Fibroblast of lung (primary cell): ENCODE results near the gene ANKRD66. TPM values are rescaled to one million over a fixed set of nuclear protein-coding genes. Genes with fewer than 3 reads are reported as not detected.

Source experiments
- DNase-seq, 2 donors: peaks; one replicate each; pipeline versions ENCODE4 v3.0.0 to v3.0.0-alpha.2; 2010; ENCODE audit warnings: low read depth in 2 of 2
- H2AFZ ChIP-seq: 2 replicates; pipeline ENCODE4 v1.5.1; 2012; ENCODE audit warnings: low read length, control low read depth, inconsistent platforms
- H3K27ac ChIP-seq: 2 replicates; pipeline ENCODE4 v1.5.1; 2011; ENCODE audit warnings: low read length, control low read depth; ENCODE audit not compliant: insufficient read depth
- H3K27me3 ChIP-seq: 2 replicates; pipeline ENCODE4 v1.5.1; 2011; ENCODE audit warnings: mild to moderate bottlenecking, low read length; ENCODE audit not compliant: control insufficient read depth, insufficient read depth
- H3K36me3 ChIP-seq: 2 replicates; pipeline ENCODE4 v1.5.1; 2011; ENCODE audit warnings: low read length; ENCODE audit not compliant: control insufficient read depth, insufficient read depth
- H3K4me1 ChIP-seq: 2 replicates; pipeline ENCODE4 v1.5.1; 2011; ENCODE audit warnings: low read length; ENCODE audit not compliant: control insufficient read depth, insufficient read depth; ENCODE audit errors: extremely low read depth
- H3K4me2 ChIP-seq: 2 replicates; pipeline ENCODE4 v1.5.1; 2011; ENCODE audit warnings: low read length, control low read depth; ENCODE audit not compliant: insufficient read depth; ENCODE audit errors: extremely low read depth
- H3K4me3 ChIP-seq, 4 experiments: fragments of 200-600 bp in 1 of 4; sonication (generic) in 1 of 4; replicated peaks in 1 of 4; 2 replicates each; pipeline ENCODE4 v1.5.1; 2011 to 2016; ENCODE audit warnings: low read length in 4 of 4, low read depth in 3 of 4, mild to moderate bottlenecking in 3 of 4, control low read depth in 2 of 4, inconsistent platforms in 1 of 4, mixed read lengths in 1 of 4; ENCODE audit not compliant: insufficient read depth in 1 of 4; ENCODE audit errors: control extremely low read depth in 1 of 4
- H3K79me2 ChIP-seq: 2 replicates; pipeline ENCODE4 v1.5.1; 2012; ENCODE audit warnings: mild to moderate bottlenecking, low read length, inconsistent platforms; ENCODE audit not compliant: control insufficient read depth, insufficient read depth
- H3K9ac ChIP-seq: 2 replicates; pipeline ENCODE4 v1.5.1; 2011; ENCODE audit warnings: mild to moderate bottlenecking, low read length, control low read depth; ENCODE audit not compliant: insufficient read depth
- H3K9me3 ChIP-seq: 2 replicates; pipeline ENCODE4 v1.5.1; 2012; ENCODE audit warnings: low read depth, low read length; ENCODE audit not compliant: control insufficient read depth, insufficient read depth
- H4K20me1 ChIP-seq: 2 replicates; pipeline ENCODE4 v1.5.1; 2011; ENCODE audit warnings: low read length; ENCODE audit not compliant: control insufficient read depth, insufficient read depth; ENCODE audit errors: extremely low read depth
- CTCF ChIP-seq, 2 donors: IDR thresholded peaks in 1 of 2; conservative IDR thresholded peaks in 1 of 2; 1 replicate in 1 of 2; 2 replicates in 1 of 2; pipeline ENCODE4 v1.5.1; 2011 to 2012; ENCODE audit warnings: low read length in 2 of 2, control low read depth in 1 of 2, inconsistent platforms in 1 of 2, low read depth in 1 of 2, mild to moderate bottlenecking in 1 of 2
- EZH2 ChIP-seq: IDR thresholded peaks from 2 replicates; pipeline ENCODE4 v1.5.1; 2012; ENCODE audit warnings: low read length, control low read depth, mild to moderate bottlenecking; ENCODE audit errors: missing control alignments
- polyA plus RNA-seq, 2 donors: library from polyadenylated mRNA; depleted of rRNA in 1 of 2; stranded (reverse) in 1 of 2; unstranded in 1 of 2; fragments of >200 nt; gene quantifications; 2 replicates each; pipeline ENCODE4 v1.2.1, GENCODE V29; 2011 to 2012; ENCODE audit warnings: missing spikeins in 1 of 2
- total RNA-seq: library from RNA; depleted of rRNA; stranded (reverse); fragments of >200 nt; gene quantifications from 2 replicates; pipeline ENCODE4 v1.2.1, GENCODE V29; 2014

ANKRD66 gene
- total and polyA plus RNA-seq, 2 donors (not counting 1 experiment from before 2014, with no cell fraction given): not detected

- H3K27ac ChIP-seq: no peak overlapping the region
- H3K79me2 ChIP-seq: no peaks in the 10 kb centered on the region
- no peak overlapping the region for H3K4me3 ChIP-seq
- no peak overlapping the region for H2AFZ ChIP-seq
- H4K20me1 ChIP-seq: no peaks in the 10 kb centered on the region
- H3K36me3 ChIP-seq: no peaks in the 10 kb centered on the region
- no peaks in the 10 kb centered on the region for H3K9me3 ChIP-seq
- H3K27me3 ChIP-seq: no peaks in the 10 kb centered on the region
- H3K4me1 ChIP-seq: no peaks in the 10 kb centered on the region
- DNase-seq: no peak
- no peak overlapping the region for H3K4me2 ChIP-seq
- TF ChIP-seq EZH2: no peak
- TF ChIP-seq CTCF (conservative IDR thresholded peaks at IDR 0.05 in 1 of 2, IDR thresholded peaks at IDR 0.05 in 1 of 2; ENCODE audit: low read depth in 1 of 2, low read length in 2 of 2): no peak
- no peak overlapping the region for H3K9ac ChIP-seq
Measured at GRCh38 chr6:46808806-46809205, 62.1 kb downstream of the ANKRD66 start.

Other genes starting within 250 kb of the ANKRD66 start
- gene CYP39A1, start 94.1 kb upstream of the ANKRD66 start, total RNA-seq: 3.6 and 3.8 TPM in 2 replicates
- gene CYP39A1, start 94.1 kb upstream of the ANKRD66 start, polyA plus RNA-seq: 0.24 and 0.49 TPM in 2 replicates
- gene SLC25A27, start 94.0 kb upstream of the ANKRD66 start, total RNA-seq: 12.6 and 18.7 TPM in 2 replicates
- 2.7 and 5.2 TPM in 2 replicates for gene SLC25A27, start 94.0 kb upstream of the ANKRD66 start, polyA plus RNA-seq
- gene TDRD6, start 59.0 kb upstream of the ANKRD66 start, total RNA-seq: 0.26 and 0.33 TPM in 2 replicates
- 0.01 TPM in 1 of 2 replicates, not detected in the other for gene TDRD6, start 59.0 kb upstream of the ANKRD66 start, polyA plus RNA-seq
- gene PLA2G7, start 11.6 kb upstream of the ANKRD66 start, total RNA-seq: under 0.01 TPM in 1 of 2 replicates, not detected in the other
- gene PLA2G7, start 11.6 kb upstream of the ANKRD66 start, polyA plus RNA-seq: not detected in 2 replicates
- gene MEP1A, start 46.5 kb downstream of the ANKRD66 start, total RNA-seq: not detected in 2 replicates
- not detected in 2 replicates for gene MEP1A, start 46.5 kb downstream of the ANKRD66 start, polyA plus RNA-seq
- gene ADGRF5, start 175.0 kb downstream of the ANKRD66 start, total RNA-seq: under 0.01 and 0.26 TPM in 2 replicates
- 0.11 and 19.3 TPM in 2 replicates for gene ADGRF5, start 175.0 kb downstream of the ANKRD66 start, polyA plus RNA-seq